Naive thymus-derived CD4-positive, alpha-beta T cell (primary cell): ENCODE data around the gene SAMD8. TPM values are rescaled to one million over a fixed set of nuclear protein-coding genes. Genes with fewer than 3 reads are reported as not detected.
"Not testable (repeated sequence)": the region's sequence is repeated elsewhere in the genome, so short reads cannot be mapped to it uniquely, and the experiment has no call there.

ENCODE experiments used
- ATAC-seq: fragments of 150-1000 bp; cut with Tn5 transposase; 2 replicates; pipeline ENCODE4 v1.10.0; 2021; ENCODE audit warnings: mild to moderate bottlenecking, moderate library complexity
- CTCF ChIA-PET: fragments of 350-600 bp; sonication (Branson Sonifier 250); formaldehyde crosslinking; loops from one replicate; lab custom pipeline; 2021; ENCODE audit warnings: antibody characterized with exemption; lab: Charles Lee
- POLR2A ChIA-PET: fragments of 350-600 bp; sonication (Branson Sonifier 250); formaldehyde crosslinking; loops from one replicate; lab custom pipeline; 2021; ENCODE audit warnings: antibody characterized with exemption, inconsistent platforms; lab: Charles Lee
- DNase-seq, 9 donors: peaks; one replicate each; pipeline versions ENCODE4 v3.0.0 to v3.0.0-alpha.2; 2020 to 2022; ENCODE audit warnings: mixed read lengths in 1 of 9
- H3K27ac ChIP-seq: one replicate; pipeline ENCODE4 v1.7.0; 2013; ENCODE audit warnings: mild to moderate bottlenecking, low read depth, low read length, moderate library complexity
- H3K27me3 ChIP-seq, 2 donors: one replicate each; pipeline ENCODE4 v1.7.0; 2013; ENCODE audit warnings: low read length in 2 of 2, mild to moderate bottlenecking in 2 of 2, moderate library complexity in 2 of 2; ENCODE audit not compliant: control insufficient read depth in 2 of 2, insufficient read depth in 2 of 2
- H3K36me3 ChIP-seq, 3 experiments: 1 replicate in 2 of 3; 2 replicates in 1 of 3; pipeline ENCODE4 v1.7.0; 2013; ENCODE audit warnings: low read length in 3 of 3, mild to moderate bottlenecking in 3 of 3, moderate library complexity in 1 of 3; ENCODE audit not compliant: insufficient read depth in 3 of 3, control insufficient read depth in 2 of 3
- H3K4me1 ChIP-seq, 2 donors: one replicate each; pipeline ENCODE4 v1.7.0; 2013; ENCODE audit warnings: low read length in 2 of 2, mild to moderate bottlenecking in 2 of 2, moderate library complexity in 1 of 2; ENCODE audit not compliant: control insufficient read depth in 2 of 2, insufficient read depth in 2 of 2
- H3K4me3 ChIP-seq: 2 replicates; pipeline ENCODE4 v1.7.0; 2013; ENCODE audit warnings: mild to moderate bottlenecking, low read length
- H3K9me3 ChIP-seq, 3 experiments: 1 replicate in 2 of 3; 2 replicates in 1 of 3; pipeline ENCODE4 v1.7.0; 2013; ENCODE audit warnings: low read length in 3 of 3; ENCODE audit not compliant: control insufficient read depth in 2 of 3
- H3K27ac Mint-ChIP-seq, 9 donors: one replicate each; pipeline ENCODE4 v1.8.0; 2020 to 2022; ENCODE audit warnings: mixed read lengths in 9 of 9, mild to moderate bottlenecking in 8 of 9, moderate library complexity in 5 of 9, inconsistent platforms in 2 of 9
- H3K27me3 Mint-ChIP-seq, 5 donors: one replicate each; pipeline ENCODE4 v1.8.0; 2021 to 2022; ENCODE audit warnings: mixed read lengths in 5 of 5, mild to moderate bottlenecking in 1 of 5
- H3K36me3 Mint-ChIP-seq, 5 donors: one replicate each; pipeline ENCODE4 v1.8.0; 2020 to 2022; ENCODE audit warnings: mixed read lengths in 5 of 5, mild to moderate bottlenecking in 3 of 5, inconsistent platforms in 1 of 5
- H3K4me1 Mint-ChIP-seq, 7 donors: one replicate each; pipeline ENCODE4 v1.8.0; 2020 to 2022; ENCODE audit warnings: mixed read lengths in 7 of 7, mild to moderate bottlenecking in 3 of 7, inconsistent platforms in 1 of 7
- H3K4me3 Mint-ChIP-seq, 10 donors: one replicate each; pipeline ENCODE4 v1.8.0; 2020 to 2022; ENCODE audit warnings: mild to moderate bottlenecking in 10 of 10, mixed read lengths in 10 of 10, moderate library complexity in 6 of 10, inconsistent platforms in 2 of 10
- H3K9me3 Mint-ChIP-seq, 11 donors: one replicate each; pipeline ENCODE4 v1.8.0; 2020 to 2022; ENCODE audit warnings: mixed read lengths in 11 of 11, mild to moderate bottlenecking in 4 of 11, inconsistent platforms in 1 of 11, moderate library complexity in 1 of 11
- intact Hi-C, 2 donors: fragments of 100-400 bp; cut with micrococcal nuclease; formaldehyde crosslinking; loops; one replicate each; pipeline ENCODE4 v1.15.1; 2023
- polyA plus RNA-seq, 2 donors: library from polyadenylated mRNA; unstranded; fragments of 300-500 nt; fragmentation: Illumina TruSeq; gene quantifications; one replicate each; pipeline ENCODE4 v1.2.3, GENCODE V29; 2021
- total RNA-seq, 6 experiments: library from RNA in 5 of 6; stranded (reverse) in 5 of 6; gene quantifications; 1 replicate in 5 of 6; 2 replicates in 1 of 6; pipeline ENCODE4 v1.2.3 and lab custom pipeline; 2021 to 2026

Gene SAMD8
- total and polyA plus RNA-seq, 7 experiments from 2014 or later = 4.5 to 31.7 (median 16.2) TPM

- no peak for ATAC-seq
- H3K36me3 ChIP-seq = no peaks in the 10 kb centered on the region
- no peak overlapping the region for H3K4me3 Mint-ChIP-seq
- no peaks in the 10 kb centered on the region for H3K36me3 Mint-ChIP-seq
- intact Hi-C loops = no loop called here
- no peaks in the 10 kb centered on the region for H3K9me3 Mint-ChIP-seq
- POLR2A ChIA-PET = no interaction called here
- peaks cover 8 to 16% (median 16%) of the 10 kb centered on the region in 7 donors for H3K4me1 Mint-ChIP-seq
- peak in 1 of 9 donors; percentile 20 for DNase-seq
- H3K27ac Mint-ChIP-seq = no peak overlapping the region
- CTCF ChIA-PET = interaction anchor here (0.6 to 0.7 kb wide), 2 partner anchors 285 to 862 kb away, joined by 3 read pairs; no protein-coding TSS in a partner anchor
- H3K4me1 ChIP-seq = peaks cover 7 to 8% of the 10 kb centered on the region in 2 donors
- H3K27me3 ChIP-seq = no peaks in the 10 kb centered on the region
- no peaks in the 10 kb centered on the region for H3K9me3 ChIP-seq
- H3K27me3 Mint-ChIP-seq = no peaks in the 10 kb centered on the region
- no peak overlapping the region for H3K27ac ChIP-seq
- no peak overlapping the region for H3K4me3 ChIP-seq
Observed at GRCh38 chr10:75105576-75106197, 5.8 kb upstream of the SAMD8 start.

GRCh38 chr10:75106242-75106641 lies 5.2 kb upstream of the SAMD8 start:
- ChIA-PET CTCF (no interaction called here), POLR2A (interaction anchor here (0.6 kb wide), 1 partner anchor 65 kb away, joined by 3 read pairs; no protein-coding TSS in a partner anchor)
- no peaks in the 10 kb centered on the region for H3K9me3 ChIP-seq
- no peaks in the 10 kb centered on the region for H3K27me3 ChIP-seq
- H3K4me1 Mint-ChIP-seq = peaks cover 7 to 21% (median 20%) of the 10 kb centered on the region in 7 donors
- intact Hi-C loops = no loop called here
- peaks cover 9% of the 10 kb centered on the region in 2 donors for H3K4me1 ChIP-seq
- no peaks in the 10 kb centered on the region for H3K9me3 Mint-ChIP-seq
- no peak overlapping the region for H3K27ac Mint-ChIP-seq
- H3K27ac ChIP-seq = no peak overlapping the region
- H3K4me3 ChIP-seq = no peak overlapping the region
- no peak overlapping the region for H3K4me3 Mint-ChIP-seq
- peak in 1 of 9 donors; percentile 16 for DNase-seq
- no peaks in the 10 kb centered on the region for H3K27me3 Mint-ChIP-seq
- no peak for ATAC-seq
- no peaks in the 10 kb centered on the region for H3K36me3 ChIP-seq
- no peaks in the 10 kb centered on the region for H3K36me3 Mint-ChIP-seq

- H3K4me1 ChIP-seq, H3K36me3 ChIP-seq, H3K27me3 Mint-ChIP-seq, H3K4me3 ChIP-seq, ATAC-seq, CTCF ChIA-PET, intact Hi-C loops, H3K36me3 Mint-ChIP-seq, H3K9me3 Mint-ChIP-seq, H3K27ac ChIP-seq, H3K4me3 Mint-ChIP-seq, H3K27me3 ChIP-seq, H3K9me3 ChIP-seq: not testable (repeated sequence)
- H3K4me1 Mint-ChIP-seq = peaks cover 7 to 24% (median 22%) of the 10 kb centered on the region in 7 donors
- POLR2A ChIA-PET = interaction anchor here (0.6 kb wide), 1 partner anchor 65 kb away, joined by 3 read pairs; no protein-coding TSS in a partner anchor
- H3K27ac Mint-ChIP-seq = peak overlapping the region in 2 of 9 donors; percentile 22 to 25
- peak in 1 of 9 donors; percentile 8 for DNase-seq
Observed at GRCh38 chr10:75106891-75107290, 4.6 kb upstream of the SAMD8 start.

- DNase-seq = peak in 1 of 9 donors; percentile 18
- Mint-ChIP-seq H3K27ac (peak overlapping the region in 3 of 9 donors; percentile 5 to 78 (median 34)), H3K9me3 (no peaks in the 10 kb centered on the region), H3K4me3 (peak overlapping the region in 1 of 10 donors; percentile 51), H3K36me3 (peaks cover 0 to 2% (median 0%) of the 10 kb centered on the region in 5 donors), H3K4me1 (peaks cover 16 to 35% (median 33%) of the 10 kb centered on the region in 7 donors), H3K27me3 (no peaks in the 10 kb centered on the region)
- ChIA-PET CTCF (no interaction called here), POLR2A (interaction anchor here (0.5 to 1.0 kb wide), 3 partner anchors 24 to 831 kb away, joined by 3 to 4 read pairs (median 4); partner anchors contain the start of gene VDAC2)
- no peaks in the 10 kb centered on the region for H3K9me3 ChIP-seq
- ATAC-seq = no peak
- no peak overlapping the region for H3K4me3 ChIP-seq
- no peaks in the 10 kb centered on the region for H3K27me3 ChIP-seq
- intact Hi-C loops = no loop called here
- H3K27ac ChIP-seq = no peak overlapping the region
- peaks cover 14% of the 10 kb centered on the region in 2 donors for H3K4me1 ChIP-seq
- no peaks in the 10 kb centered on the region for H3K36me3 ChIP-seq
Observed at GRCh38 chr10:75107756-75108683, 3.4 kb upstream of the SAMD8 start.

- Mint-ChIP-seq H3K27ac (peak overlapping the region; percentile 70 to 98 (median 92)), H3K4me3 (peak overlapping the region in 7 of 10 donors; percentile 34 to 98 (median 84)), H3K27me3 (no peaks in the 10 kb centered on the region), H3K36me3 (peaks cover 0 to 2% (median 0%) of the 10 kb centered on the region in 5 donors), H3K4me1 (peaks cover 21 to 43% (median 42%) of the 10 kb centered on the region in 7 donors), H3K9me3 (no peaks in the 10 kb centered on the region)
- intact Hi-C loops = no loop called here
- H3K36me3 ChIP-seq = no peaks in the 10 kb centered on the region
- H3K9me3 ChIP-seq = no peaks in the 10 kb centered on the region
- peak overlapping the region; percentile 9 for H3K27ac ChIP-seq
- no peaks in the 10 kb centered on the region for H3K27me3 ChIP-seq
- no peak for ATAC-seq
- ChIA-PET CTCF (interaction anchor here (0.7 kb wide), 1 partner anchor 121 kb away, joined by 3 read pairs; no protein-coding TSS in a partner anchor), POLR2A (interaction anchor here (1.0 to 1.7 kb wide), 2 partner anchors 8 to 101 kb away, joined by 3 to 4 read pairs; partner anchors contain the start of gene VDAC2)
- no peak overlapping the region for H3K4me3 ChIP-seq
- H3K4me1 ChIP-seq = peaks cover 14% of the 10 kb centered on the region in 2 donors
- peak in 1 of 9 donors; percentile 18 for DNase-seq
Observed at GRCh38 chr10:75108684-75109458, 2.6 kb upstream of the SAMD8 start.

- Mint-ChIP-seq H3K27ac (peak overlapping the region; percentile 70 to 98 (median 92)), H3K4me3 (peak overlapping the region; percentile 46 to 98 (median 82)), H3K9me3 (no peaks in the 10 kb centered on the region), H3K4me1 (peaks cover 23 to 49% (median 46%) of the 10 kb centered on the region in 7 donors), H3K36me3 (peaks cover 0 to 2% (median 0%) of the 10 kb centered on the region in 5 donors), H3K27me3 (no peaks in the 10 kb centered on the region)
- no peaks in the 10 kb centered on the region for H3K27me3 ChIP-seq
- H3K36me3 ChIP-seq = no peaks in the 10 kb centered on the region
- no peak overlapping the region for H3K4me3 ChIP-seq
- intact Hi-C loops = no loop called here
- no peak for DNase-seq
- peak overlapping the region; percentile 89 for H3K27ac ChIP-seq
- CTCF ChIA-PET = interaction anchor here (0.7 to 1.2 kb wide), 2 partner anchors 78 to 121 kb away, joined by 3 to 4 read pairs; no protein-coding TSS in a partner anchor
- H3K4me1 ChIP-seq = peaks cover 14% of the 10 kb centered on the region in 2 donors
- POLR2A ChIA-PET = interaction anchor here (1.7 kb wide), 1 partner anchor 8 kb away, joined by 3 read pairs; no protein-coding TSS in a partner anchor
- ATAC-seq = no peak
- no peaks in the 10 kb centered on the region for H3K9me3 ChIP-seq
Observed at GRCh38 chr10:75109459-75109778, 2.0 kb upstream of the SAMD8 start.
